ENCODE results near the gene COA1.

GRCh38 chr7:43643846-43644245 lies 85.5 kb downstream of the COA1 start:
- TF ChIP-seq POLR2A (IDR thresholded peaks at IDR 0.05), result no peak
- no peak for TF ChIP-seq CTCF (IDR thresholded peaks at IDR 0.05)
- no peak for TF ChIP-seq EP300 (IDR thresholded peaks at IDR 0.05)

Data from ovary (tissue), 3 donors.